ENCODE data around the gene RILPL2.
"Not testable (repeated sequence)": the region's sequence is repeated elsewhere in the genome, so short reads cannot be mapped to it uniquely, and the experiment has no call there.

RILPL2 gene

GRCh38 chr12:123382684-123383083 lies 53.8 kb downstream of the RILPL2 start:
- H3K4me3 Mint-ChIP-seq, result peak overlapping the region; percentile 89
- DNase-seq, result no peak
- no peaks in the 10 kb centered on the region for H3K27me3 Mint-ChIP-seq (ENCODE audit: low read depth, poor library complexity)
- H3K9me3 Mint-ChIP-seq, result no peaks in the 10 kb centered on the region
- H3K4me1 Mint-ChIP-seq, result peaks cover 20% of the 10 kb centered on the region
- H3K27ac Mint-ChIP-seq, result peak overlapping the region; percentile 87
- H3K36me3 Mint-ChIP-seq (ENCODE audit: low read depth), result no peaks in the 10 kb centered on the region
- TF ChIP-seq CTCF (IDR thresholded peaks at IDR 0.05), result no peak

GRCh38 chr12:123379391-123379790 lies 57.1 kb downstream of the RILPL2 start:
- H3K27me3 Mint-ChIP-seq (ENCODE audit: low read depth, poor library complexity), result no peaks in the 10 kb centered on the region
- no peaks in the 10 kb centered on the region for H3K36me3 Mint-ChIP-seq (ENCODE audit: low read depth)
- H3K9me3 Mint-ChIP-seq, result no peaks in the 10 kb centered on the region
- peaks cover 7% of the 10 kb centered on the region for H3K4me1 Mint-ChIP-seq
- no peak overlapping the region for H3K4me3 Mint-ChIP-seq
- DNase-seq, result no peak
- TF ChIP-seq CTCF (IDR thresholded peaks at IDR 0.05), result no peak
- H3K27ac Mint-ChIP-seq, result peak overlapping the region; percentile 16

GRCh38 chr12:123372415-123372814 lies 64.1 kb downstream of the RILPL2 start:
- H3K36me3 Mint-ChIP-seq (ENCODE audit: low read depth); H3K27ac Mint-ChIP-seq; DNase-seq; H3K4me3 Mint-ChIP-seq; H3K9me3 Mint-ChIP-seq; H3K4me1 Mint-ChIP-seq; H3K27me3 Mint-ChIP-seq (ENCODE audit: low read depth, poor library complexity): not testable (repeated sequence)

GRCh38 chr12:123371667-123372368 lies 64.7 kb downstream of the RILPL2 start:
- not testable (repeated sequence) for DNase-seq; H3K36me3 Mint-ChIP-seq (ENCODE audit: low read depth); H3K27me3 Mint-ChIP-seq (ENCODE audit: low read depth, poor library complexity); H3K4me1 Mint-ChIP-seq; H3K27ac Mint-ChIP-seq; H3K9me3 Mint-ChIP-seq; H3K4me3 Mint-ChIP-seq

GRCh38 chr12:123369229-123369628 lies 67.3 kb downstream of the RILPL2 start:
- peaks cover 15% of the 10 kb centered on the region for H3K4me1 Mint-ChIP-seq
- H3K27me3 Mint-ChIP-seq (ENCODE audit: low read depth, poor library complexity), result peaks cover 2% of the 10 kb centered on the region
- H3K4me3 Mint-ChIP-seq, result no peak overlapping the region
- H3K27ac Mint-ChIP-seq, result no peak overlapping the region
- TF ChIP-seq CTCF (IDR thresholded peaks at IDR 0.05), result no peak
- H3K9me3 Mint-ChIP-seq, result peaks cover 9% of the 10 kb centered on the region
- no peak for DNase-seq
- H3K36me3 Mint-ChIP-seq (ENCODE audit: low read depth), result no peaks in the 10 kb centered on the region

- not testable (repeated sequence) for H3K36me3 Mint-ChIP-seq (ENCODE audit: low read depth); H3K4me3 Mint-ChIP-seq; H3K27me3 Mint-ChIP-seq (ENCODE audit: low read depth, poor library complexity); H3K27ac Mint-ChIP-seq; DNase-seq; H3K9me3 Mint-ChIP-seq
- H3K4me1 Mint-ChIP-seq, result peaks cover 19% of the 10 kb centered on the region
Measured at GRCh38 chr12:123368431-123368830, 68.1 kb downstream of the RILPL2 start.

- H3K4me1 Mint-ChIP-seq, result peaks cover 22% of the 10 kb centered on the region
- no peak for TF ChIP-seq CTCF (IDR thresholded peaks at IDR 0.05)
- H3K36me3 Mint-ChIP-seq (ENCODE audit: low read depth), result no peaks in the 10 kb centered on the region
- H3K4me3 Mint-ChIP-seq, result no peak overlapping the region
- no peak for DNase-seq
- H3K27ac Mint-ChIP-seq, result no peak overlapping the region
- peaks cover 2% of the 10 kb centered on the region for H3K27me3 Mint-ChIP-seq (ENCODE audit: low read depth, poor library complexity)
- H3K9me3 Mint-ChIP-seq, result peaks cover 4% of the 10 kb centered on the region
Measured at GRCh38 chr12:123367511-123367910, 69.0 kb downstream of the RILPL2 start.

Data from nephron progenitor cell (in vitro differentiated cells).